ENCODE data around the gene PTPRM.
A peak's percentile ranks its signal among the peaks of the same experiment; 100 is the strongest.

The PTPRM gene

GRCh38 chr18:7824970-7825369 lies 257.9 kb downstream of the PTPRM start:
- Histone ChIP-seq H3K9ac (ENCODE audit: low read depth, low read length) (no peak overlapping the region), H3K4me1 (ENCODE audit: insufficient read depth, low read length) (no peaks in the 10 kb centered on the region), H2AFZ (ENCODE audit: low read depth, low read length) (no peak overlapping the region), H3K4me2 (ENCODE audit: insufficient read depth, low read length) (no peak overlapping the region), H3K4me3 (ENCODE audit: low read depth in 1 of 2, low read length in 2 of 2) (no peak overlapping the region), H3K36me3 (ENCODE audit: insufficient read depth, low read length) (no peaks in the 10 kb centered on the region), H3K9me3 (ENCODE audit: insufficient read depth, low read length, severe bottlenecking) (no peaks in the 10 kb centered on the region), H3K27ac (ENCODE audit: low read length) (no peak overlapping the region), H4K20me1 (ENCODE audit: insufficient read depth, low read length) (no peaks in the 10 kb centered on the region), H3K27me3 (ENCODE audit: insufficient read depth, low read length, poor library complexity) (no peaks in the 10 kb centered on the region), H3K79me2 (ENCODE audit: insufficient read depth, low read length) (no peaks in the 10 kb centered on the region)
- TF ChIP-seq EZH2 (IDR thresholded peaks at IDR 0.05; ENCODE audit: borderline replicate concordance, low read depth, low read length, severe bottlenecking) (no peak), CTCF (IDR thresholded peaks at IDR 0.05; ENCODE audit: borderline replicate concordance, extremely low read depth, low read length, poor library complexity, severe bottlenecking) (no peak)
- DNase-seq (no peak), ATAC-seq (ENCODE audit: insufficient read depth, low read depth) (no peak)

GRCh38 chr18:7830468-7830867 lies 263.4 kb downstream of the PTPRM start:
- Histone ChIP-seq H3K27me3 (ENCODE audit: insufficient read depth, low read length, poor library complexity) (no peaks in the 10 kb centered on the region), H2AFZ (ENCODE audit: low read depth, low read length) (no peak overlapping the region), H3K4me1 (ENCODE audit: insufficient read depth, low read length) (no peaks in the 10 kb centered on the region), H3K4me2 (ENCODE audit: insufficient read depth, low read length) (no peak overlapping the region), H3K27ac (ENCODE audit: low read length) (no peak overlapping the region), H3K4me3 (ENCODE audit: low read depth in 1 of 2, low read length in 2 of 2) (no peak overlapping the region), H3K9me3 (ENCODE audit: insufficient read depth, low read length, severe bottlenecking) (no peaks in the 10 kb centered on the region), H4K20me1 (ENCODE audit: insufficient read depth, low read length) (no peaks in the 10 kb centered on the region), H3K79me2 (ENCODE audit: insufficient read depth, low read length) (no peaks in the 10 kb centered on the region), H3K36me3 (ENCODE audit: insufficient read depth, low read length) (no peaks in the 10 kb centered on the region), H3K9ac (ENCODE audit: low read depth, low read length) (no peak overlapping the region)
- DNase-seq = no peak
- peak; percentile 48; the same call in 1 of the 3 replicates for ATAC-seq (ENCODE audit: insufficient read depth, low read depth)
- TF ChIP-seq CTCF (IDR thresholded peaks at IDR 0.05; ENCODE audit: borderline replicate concordance, extremely low read depth, low read length, poor library complexity, severe bottlenecking) = no peak
- TF ChIP-seq EZH2 (IDR thresholded peaks at IDR 0.05; ENCODE audit: borderline replicate concordance, low read depth, low read length, severe bottlenecking) = no peak

GRCh38 chr18:7839548-7839947 lies 272.4 kb downstream of the PTPRM start:
- Histone ChIP-seq H4K20me1 (ENCODE audit: insufficient read depth, low read length) (no peaks in the 10 kb centered on the region), H3K79me2 (ENCODE audit: insufficient read depth, low read length) (no peaks in the 10 kb centered on the region), H3K9me3 (ENCODE audit: insufficient read depth, low read length, severe bottlenecking) (peaks cover 2% of the 10 kb centered on the region), H2AFZ (ENCODE audit: low read depth, low read length) (no peak overlapping the region), H3K9ac (ENCODE audit: low read depth, low read length) (no peak overlapping the region), H3K4me2 (ENCODE audit: insufficient read depth, low read length) (no peak overlapping the region), H3K27me3 (ENCODE audit: insufficient read depth, low read length, poor library complexity) (no peaks in the 10 kb centered on the region), H3K4me3 (ENCODE audit: low read depth in 1 of 2, low read length in 2 of 2) (no peak overlapping the region), H3K4me1 (ENCODE audit: insufficient read depth, low read length) (no peaks in the 10 kb centered on the region), H3K27ac (ENCODE audit: low read length) (no peak overlapping the region), H3K36me3 (ENCODE audit: insufficient read depth, low read length) (no peaks in the 10 kb centered on the region)
- no peak for DNase-seq
- no peak for ATAC-seq (ENCODE audit: insufficient read depth, low read depth)
- no peak for TF ChIP-seq CTCF (IDR thresholded peaks at IDR 0.05; ENCODE audit: borderline replicate concordance, extremely low read depth, low read length, poor library complexity, severe bottlenecking)

- ATAC-seq (ENCODE audit: insufficient read depth, low read depth) (no peak), DNase-seq (no peak)
- Histone ChIP-seq H3K4me1 (ENCODE audit: insufficient read depth, low read length) (no peaks in the 10 kb centered on the region), H4K20me1 (ENCODE audit: insufficient read depth, low read length) (no peaks in the 10 kb centered on the region), H3K79me2 (ENCODE audit: insufficient read depth, low read length) (no peaks in the 10 kb centered on the region), H3K9me3 (ENCODE audit: insufficient read depth, low read length, severe bottlenecking) (peaks cover 4% of the 10 kb centered on the region), H2AFZ (ENCODE audit: low read depth, low read length) (no peak overlapping the region), H3K36me3 (ENCODE audit: insufficient read depth, low read length) (no peaks in the 10 kb centered on the region), H3K4me3 (ENCODE audit: low read depth in 1 of 2, low read length in 2 of 2) (no peak overlapping the region), H3K27me3 (ENCODE audit: insufficient read depth, low read length, poor library complexity) (no peaks in the 10 kb centered on the region), H3K9ac (ENCODE audit: low read depth, low read length) (no peak overlapping the region), H3K4me2 (ENCODE audit: insufficient read depth, low read length) (no peak overlapping the region), H3K27ac (ENCODE audit: low read length) (no peak overlapping the region)
- TF ChIP-seq EZH2 (IDR thresholded peaks at IDR 0.05; ENCODE audit: borderline replicate concordance, low read depth, low read length, severe bottlenecking) (no peak), CTCF (IDR thresholded peaks at IDR 0.05; ENCODE audit: borderline replicate concordance, extremely low read depth, low read length, poor library complexity, severe bottlenecking) (no peak)
Measured at GRCh38 chr18:7840411-7840810, 273.3 kb downstream of the PTPRM start.

Data from DND-41 (cell line).